Smooth muscle cell (in vitro differentiated cells): Measurements from ENCODE around the gene HECTD1. TPM values are rescaled to one million over a fixed set of nuclear protein-coding genes. Genes with fewer than 3 reads are reported as not detected.

Experiments used
- DNase-seq: peaks from one replicate; lab custom pipeline; 2025; ENCODE audit not compliant: unreplicated experiment; lab: John Stamatoyannopoulos, UW
- H2AFZ ChIP-seq: fragments of 200-600 bp; sonication (generic); 2 replicates; pipeline ENCODE4 v1.6.0; 2016; ENCODE audit warnings: antibody characterized with exemption, low read depth, mild to moderate bottlenecking
- H3F3A ChIP-seq: fragments of 200-600 bp; sonication (generic); 2 replicates; pipeline ENCODE4 v1.6.0; 2017; ENCODE audit warnings: antibody characterized with exemption, low read depth
- H3K27ac ChIP-seq: fragments of 200-600 bp; sonication (generic); 2 replicates; pipeline ENCODE4 v1.5.1; 2016; ENCODE audit warnings: low read depth, mild to moderate bottlenecking
- H3K27me3 ChIP-seq: fragments of 200-600 bp; sonication (generic); 2 replicates; pipeline ENCODE4 v1.6.1; 2016; ENCODE audit warnings: low read depth, mild to moderate bottlenecking
- H3K36me3 ChIP-seq: fragments of 200-600 bp; sonication (generic); 2 replicates; pipeline ENCODE4 v1.5.1; 2016; ENCODE audit warnings: low read depth
- H3K4me1 ChIP-seq: fragments of 200-600 bp; sonication (generic); 2 replicates; pipeline ENCODE4 v1.5.1; 2016; ENCODE audit warnings: low read depth
- H3K4me2 ChIP-seq: fragments of 200-600 bp; sonication (generic); 2 replicates; pipeline ENCODE4 v1.6.0; 2016; ENCODE audit warnings: mild to moderate bottlenecking
- H3K4me3 ChIP-seq: fragments of 200-600 bp; sonication (generic); 2 replicates; pipeline ENCODE4 v1.5.1; 2016; ENCODE audit warnings: mild to moderate bottlenecking
- H3K79me2 ChIP-seq: fragments of 200-600 bp; sonication (generic); 2 replicates; pipeline ENCODE4 v1.6.0; 2016; ENCODE audit warnings: low read depth, mild to moderate bottlenecking
- H3K9ac ChIP-seq: fragments of 200-600 bp; sonication (generic); 2 replicates; pipeline ENCODE4 v1.6.0; 2016; ENCODE audit warnings: low read depth
- H3K9me3 ChIP-seq: fragments of 200-600 bp; sonication (generic); replicated peaks from 2 replicates; pipeline ENCODE4 v1.5.1; 2016; ENCODE audit warnings: low read depth
- H4K20me1 ChIP-seq: fragments of 200-600 bp; sonication (generic); 2 replicates; pipeline ENCODE4 v1.6.0; 2016; ENCODE audit warnings: low read depth
- CTCF ChIP-seq: fragments of 200-600 bp; sonication (generic); IDR thresholded peaks from 2 replicates; pipeline ENCODE4 v1.5.1; 2017; ENCODE audit warnings: borderline replicate concordance, mild to moderate bottlenecking, antibody characterized with exemption; ENCODE audit not compliant: insufficient read depth, poor library complexity, severe bottlenecking
- WGBS: methylation state at CpG from one replicate; pipeline ENCODE4 v1.1.7; 2016; ENCODE audit warnings: low lambda C conversion rate; 5-methylcytosine and 5-hydroxymethylcytosine counted together
- polyA plus RNA-seq: library from polyadenylated mRNA; unstranded; fragments of >200 nt; fragmentation: Nextera tagmentation; extraction: Ambion mirVana; gene quantifications from 2 replicates; pipeline ENCODE4 v1.2.1, GENCODE V29; 2016
- total RNA-seq: library from RNA; depleted of rRNA; stranded (reverse); fragments of >200 nt; gene quantifications from 2 replicates; pipeline ENCODE4 v1.2.3, GENCODE V29; 2014

Gene HECTD1
- total and polyA plus RNA-seq, 2 experiments from 2014 or later: 39.3 to 116 TPM

GRCh38 chr14:31122921-31123320 lies 84.7 kb downstream of the HECTD1 start:
- WGBS: 89% methylated on average over 4 of the region's 4 CpGs
- peaks cover 21% of the 10 kb centered on the region for H4K20me1 ChIP-seq
- H3K4me1 ChIP-seq: no peaks in the 10 kb centered on the region
- no peak for DNase-seq
- H3K36me3 ChIP-seq: peaks cover 49% of the 10 kb centered on the region
- no peak overlapping the region for H3K27ac ChIP-seq
- H3F3A ChIP-seq: no peaks in the 10 kb centered on the region
- peaks cover 4% of the 10 kb centered on the region for H3K79me2 ChIP-seq
- no peak overlapping the region for H2AFZ ChIP-seq
- H3K4me2 ChIP-seq: no peak overlapping the region
- no peaks in the 10 kb centered on the region for H3K9me3 ChIP-seq
- no peaks in the 10 kb centered on the region for H3K27me3 ChIP-seq
- TF ChIP-seq CTCF: no peak
- H3K4me3 ChIP-seq: no peak overlapping the region
- H3K9ac ChIP-seq: no peak overlapping the region

GRCh38 chr14:31122098-31122611 lies 85.4 kb downstream of the HECTD1 start:
- no peak overlapping the region for H3K4me3 ChIP-seq
- no peaks in the 10 kb centered on the region for H3K4me1 ChIP-seq
- no peak for TF ChIP-seq CTCF
- H3K27ac ChIP-seq: no peak overlapping the region
- H3K27me3 ChIP-seq: no peaks in the 10 kb centered on the region
- H3K4me2 ChIP-seq: no peak overlapping the region
- peaks cover 4% of the 10 kb centered on the region for H3K79me2 ChIP-seq
- H4K20me1 ChIP-seq: peaks cover 21% of the 10 kb centered on the region
- H3K36me3 ChIP-seq: peaks cover 56% of the 10 kb centered on the region
- H2AFZ ChIP-seq: no peak overlapping the region
- no peaks in the 10 kb centered on the region for H3K9me3 ChIP-seq
- H3F3A ChIP-seq: no peaks in the 10 kb centered on the region
- DNase-seq: no peak
- 93% methylated on average over 8 of the region's 8 CpGs for WGBS
- no peak overlapping the region for H3K9ac ChIP-seq

DNA sequence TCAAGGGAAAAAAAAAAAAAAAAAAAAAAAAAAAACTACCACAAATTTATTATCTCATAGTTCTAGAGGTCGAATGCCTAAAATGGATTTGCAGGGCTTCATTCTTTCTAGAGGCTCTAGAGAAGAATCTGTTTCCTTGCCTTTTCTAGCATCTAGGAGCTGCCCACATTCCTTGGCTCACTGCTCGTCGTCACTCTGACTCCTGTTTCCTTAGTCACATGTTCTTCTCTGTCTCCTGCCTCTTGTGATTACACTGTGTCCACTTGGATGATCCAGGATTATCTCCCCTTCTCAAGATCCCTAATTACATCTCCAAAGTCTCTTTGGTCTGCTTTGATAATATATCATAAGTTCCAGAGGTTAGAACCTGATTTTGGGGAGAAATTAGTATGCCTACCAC lies 88.7 kb downstream of the HECTD1 start:
- Histone ChIP-seq H3K36me3 (peaks cover 73% of the 10 kb centered on the region), H2AFZ (no peak overlapping the region), H3K4me1 (no peaks in the 10 kb centered on the region), H3K4me3 (no peak overlapping the region), H3K9me3 (no peaks in the 10 kb centered on the region), H3K4me2 (no peak overlapping the region), H3K27me3 (no peaks in the 10 kb centered on the region), H3F3A (no peaks in the 10 kb centered on the region), H3K9ac (no peak overlapping the region), H4K20me1 (peaks cover 17% of the 10 kb centered on the region), H3K27ac (no peak overlapping the region), H3K79me2 (no peaks in the 10 kb centered on the region)
- DNase-seq: no peak
- no peak for TF ChIP-seq CTCF
- 86% methylated on average over 3 of the region's 3 CpGs for WGBS

- Histone ChIP-seq H3K36me3 (peaks cover 64% of the 10 kb centered on the region), H3K4me2 (no peak overlapping the region), H2AFZ (no peak overlapping the region), H3K27ac (no peak overlapping the region), H4K20me1 (peaks cover 5% of the 10 kb centered on the region), H3K4me1 (no peaks in the 10 kb centered on the region), H3K27me3 (no peaks in the 10 kb centered on the region), H3K9me3 (no peaks in the 10 kb centered on the region), H3K4me3 (no peak overlapping the region), H3K9ac (no peak overlapping the region), H3K79me2 (peaks cover 5% of the 10 kb centered on the region), H3F3A (no peaks in the 10 kb centered on the region)
- DNase-seq: no peak
- WGBS: 98% methylated on average over 3 of the region's 3 CpGs
- no peak for TF ChIP-seq CTCF
Measured at GRCh38 chr14:31113794-31114193, 93.8 kb downstream of the HECTD1 start.
